ENCODE measurements around the gene TNFAIP8L3. TPM values are rescaled to one million over a fixed set of nuclear protein-coding genes. Genes with fewer than 3 reads are reported as not detected.

TNFAIP8L3 gene
- total RNA-seq, 1 experiment from 2014 or later: 4.8 TPM

DNA sequence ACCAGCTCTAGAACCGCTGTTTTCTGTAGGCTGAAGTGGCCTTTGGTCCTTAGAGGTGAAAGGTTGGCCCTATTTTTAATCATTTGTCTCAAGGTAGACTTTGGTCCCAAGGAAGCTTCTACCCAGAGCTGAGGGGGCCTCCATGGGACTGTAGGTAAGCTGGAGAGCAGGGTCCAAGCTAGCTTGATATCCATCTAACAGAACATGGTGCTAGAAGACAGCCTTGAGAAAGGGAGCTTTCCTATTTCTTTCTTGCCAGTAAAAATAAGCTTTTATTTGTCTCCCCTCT is 3.6 kb upstream of the TNFAIP8L3 start:
- DNase-seq: no peak
- H3K9me3 ChIP-seq: no peaks in the 10 kb centered on the region

DNA sequence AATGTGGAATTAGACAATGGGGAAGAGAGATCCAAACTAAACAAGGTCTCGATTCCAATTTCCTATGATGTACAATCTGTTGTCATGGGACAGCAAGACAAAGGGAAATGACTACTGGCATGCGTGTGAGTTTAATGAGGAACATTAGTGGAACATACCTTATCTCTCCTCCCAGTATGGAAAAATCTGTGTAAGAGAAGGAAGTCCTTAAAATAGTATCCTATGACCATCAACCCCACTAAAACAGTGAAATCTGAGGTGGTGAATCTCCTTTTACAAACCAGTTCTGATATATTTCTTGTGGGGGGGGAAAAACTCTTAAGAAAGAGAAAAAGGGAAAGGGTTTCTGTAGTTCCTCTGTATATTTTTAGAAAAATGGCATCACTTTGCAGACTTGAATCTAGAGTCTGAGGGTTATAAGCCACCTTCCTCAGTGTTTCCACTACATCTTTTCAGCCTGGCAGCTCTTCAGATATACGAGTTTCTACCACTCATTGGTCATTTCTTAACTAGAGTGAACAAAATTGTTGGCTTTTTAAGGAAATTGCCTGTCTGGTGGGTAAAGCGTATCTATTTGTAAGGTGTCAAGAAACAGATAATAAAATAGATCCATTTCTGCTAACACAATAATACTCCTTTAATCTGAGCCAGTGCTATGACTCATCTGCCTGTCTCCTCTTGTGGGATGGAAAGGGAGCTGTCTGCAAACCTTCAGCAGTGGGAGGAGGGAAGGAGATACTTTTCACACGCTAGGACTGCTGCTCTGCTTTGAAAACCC is 3.0 kb upstream of the TNFAIP8L3 start:
- H3K27me3 ChIP-seq: no peaks in the 10 kb centered on the region; the same call in 1 of the 2 replicates
- no peaks in the 10 kb centered on the region for H3K9me3 ChIP-seq

More for the DNA sequence above, 3.6 kb upstream of the TNFAIP8L3 start:
- Histone ChIP-seq H3K27me3 (no peaks in the 10 kb centered on the region; the same call in 1 of the 2 replicates), H3K36me3 (no peaks in the 10 kb centered on the region), H3K4me3 (no peak overlapping the region)

DNA sequence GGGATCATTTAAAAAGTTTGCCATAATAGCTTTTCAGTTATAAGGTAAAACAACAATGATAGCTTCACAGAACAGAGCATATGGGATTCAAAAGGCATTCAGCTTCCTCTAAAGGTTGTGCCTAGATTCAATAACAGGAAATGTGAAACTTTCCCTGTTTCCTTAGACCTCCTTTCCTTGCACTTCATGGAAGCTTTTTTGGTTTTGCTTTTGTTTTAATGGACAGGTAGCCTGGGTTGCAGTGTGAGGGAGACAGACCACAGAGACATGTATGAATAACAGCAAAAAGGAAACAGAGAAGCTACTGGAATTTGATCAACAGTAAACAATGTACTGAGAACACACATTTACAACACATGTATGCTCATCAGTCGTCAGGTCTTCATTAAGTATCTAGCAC is 2.3 kb upstream of the TNFAIP8L3 start:
- H3K4me3 ChIP-seq: no peak overlapping the region
- DNase-seq: no peak
- peaks cover 2% of the 10 kb centered on the region; the same call in 1 of the 2 replicates for H3K27me3 ChIP-seq
- H3K36me3 ChIP-seq: no peaks in the 10 kb centered on the region
- no peaks in the 10 kb centered on the region for H3K9me3 ChIP-seq

More for the DNA sequence above, 3.0 kb upstream of the TNFAIP8L3 start:
- Histone ChIP-seq H3K36me3 (no peaks in the 10 kb centered on the region), H3K4me3 (no peak overlapping the region)
- peak; percentile 52 for DNase-seq

DNA sequence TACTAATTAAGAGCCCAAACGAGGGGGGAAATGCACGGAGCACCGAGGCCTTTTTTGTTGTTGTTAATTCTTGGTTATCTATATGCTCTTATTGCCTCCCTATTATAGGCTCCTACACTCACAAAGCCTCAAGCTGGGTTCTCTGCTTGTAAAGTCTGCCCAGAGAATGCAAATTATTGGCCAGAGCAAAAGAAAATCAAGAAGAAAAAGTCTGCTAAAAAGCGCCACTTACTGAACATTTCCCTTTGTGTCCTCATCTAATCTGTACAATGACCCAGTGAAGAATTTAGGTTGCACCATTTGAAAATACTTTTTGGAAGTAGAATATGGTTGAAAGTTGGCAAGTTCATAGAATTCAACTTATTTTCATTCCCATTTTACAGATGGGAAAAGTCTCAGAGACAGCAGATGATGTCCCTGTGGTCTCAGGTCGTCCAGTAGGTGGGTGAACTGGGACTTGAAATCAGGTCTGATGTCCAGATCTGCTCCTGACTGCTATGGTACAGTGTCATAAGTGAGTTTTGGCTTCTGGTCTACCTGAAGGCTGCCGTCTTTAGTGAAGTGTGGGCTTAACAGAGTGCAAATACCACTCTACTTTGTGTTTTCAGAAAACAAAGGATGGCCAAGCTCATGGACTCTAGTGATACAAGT is 1.1 kb upstream of the TNFAIP8L3 start:
- H3K9me3 ChIP-seq: no peaks in the 10 kb centered on the region
- no peaks in the 10 kb centered on the region for H3K36me3 ChIP-seq
- H3K27me3 ChIP-seq: peaks cover 2% of the 10 kb centered on the region; the same call in 1 of the 2 replicates
- H3K4me3 ChIP-seq: no peak overlapping the region
- DNase-seq: no peak

DNA sequence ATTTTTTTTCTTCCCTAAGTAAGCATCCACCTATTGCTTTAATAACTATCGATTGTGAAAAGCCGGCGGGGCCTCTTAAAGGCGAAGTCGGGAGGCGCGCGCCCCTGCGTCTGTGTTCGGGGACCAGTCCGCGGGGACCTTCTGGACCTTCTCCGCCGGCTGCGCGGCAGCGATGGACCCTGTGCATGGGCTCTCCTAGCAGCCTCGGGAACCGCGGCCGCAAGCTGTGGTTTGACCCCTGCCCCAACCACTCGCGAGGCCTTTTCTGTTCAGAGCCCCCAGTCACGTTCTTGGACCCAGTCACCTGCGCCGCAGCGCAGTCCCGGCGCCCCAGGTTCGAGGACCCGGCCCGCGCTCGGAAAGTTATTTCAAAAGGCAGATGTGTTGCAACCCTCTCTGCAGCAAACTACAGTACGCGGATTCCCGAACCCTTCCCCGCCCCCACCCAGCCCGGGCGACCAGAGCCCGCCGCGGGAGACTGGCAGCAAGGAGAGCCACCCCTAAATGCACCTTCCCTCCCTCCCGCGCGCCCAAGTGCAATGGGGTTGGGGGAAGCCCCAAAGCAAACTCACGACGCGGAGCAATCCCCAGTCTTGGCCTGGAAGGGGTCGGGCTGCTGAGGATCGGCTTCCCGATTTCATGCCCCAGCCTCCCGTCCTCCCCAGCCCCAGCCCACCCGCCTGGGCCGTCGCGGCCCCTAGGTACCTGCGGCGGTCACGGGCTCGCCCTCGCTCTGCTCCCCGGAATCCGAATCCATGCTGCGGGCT is 684 bp downstream of the TNFAIP8L3 start:
- Histone ChIP-seq H3K27me3 (peaks cover 2% of the 10 kb centered on the region; the same call in 1 of the 2 replicates), H3K9me3 (no peaks in the 10 kb centered on the region), H3K4me3 (peak overlapping the region; percentile 55), H3K36me3 (no peaks in the 10 kb centered on the region)
- peak; percentile 9 for DNase-seq

DNA sequence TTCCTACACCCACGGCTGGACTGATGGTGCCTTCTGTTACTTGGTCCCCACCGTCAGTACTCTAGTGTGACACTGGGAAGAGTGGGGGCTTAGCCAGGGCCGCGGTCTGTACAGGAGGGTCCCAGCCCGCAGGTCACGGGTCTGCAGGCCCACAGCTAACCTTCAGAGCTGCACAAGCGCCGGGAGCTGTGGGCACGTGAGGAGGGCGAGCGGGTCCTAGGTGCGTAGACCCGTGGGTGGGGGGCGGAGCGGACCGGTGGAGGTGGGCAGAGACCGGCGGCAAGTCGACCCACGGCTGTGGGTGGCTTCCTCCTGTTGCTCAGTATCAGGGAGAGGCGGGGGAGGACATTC is 1.2 kb downstream of the TNFAIP8L3 start:
- Histone ChIP-seq H3K27me3 (peaks cover 2% of the 10 kb centered on the region; the same call in 1 of the 2 replicates), H3K9me3 (no peaks in the 10 kb centered on the region), H3K4me3 (no peak overlapping the region; the same call in 1 of the 2 replicates), H3K36me3 (no peaks in the 10 kb centered on the region)
- no peak for DNase-seq

DNA sequence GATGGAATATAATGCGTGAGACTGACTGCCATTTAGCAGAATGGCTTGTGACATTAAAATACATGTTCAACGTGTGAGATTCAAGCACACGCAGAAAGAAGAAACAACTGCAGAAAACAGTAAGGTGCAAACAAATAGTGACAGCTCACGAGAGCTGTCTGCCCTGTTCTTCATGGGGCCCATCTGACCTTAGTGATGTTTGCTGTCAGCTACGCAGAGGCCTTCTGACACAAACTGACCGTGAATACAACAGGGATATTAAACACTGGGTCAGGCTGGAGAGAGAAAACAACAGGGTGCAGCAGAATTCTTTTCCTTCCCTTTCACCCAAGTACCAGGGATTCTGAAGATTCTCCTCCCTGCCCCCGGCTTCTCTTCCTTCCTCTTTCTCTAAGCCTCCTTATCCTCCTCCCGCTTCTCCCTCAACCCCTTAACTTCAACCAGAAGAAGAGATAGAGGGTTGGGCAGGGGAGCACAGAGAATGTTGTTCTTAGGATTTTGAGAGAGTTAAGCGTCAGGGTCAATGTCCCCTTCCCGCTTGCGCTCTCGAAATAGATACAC is 2.1 kb downstream of the TNFAIP8L3 start:
- no peaks in the 10 kb centered on the region for H3K9me3 ChIP-seq
- no peak overlapping the region for H3K4me3 ChIP-seq
- no peaks in the 10 kb centered on the region for H3K36me3 ChIP-seq
- H3K27me3 ChIP-seq: peaks cover 2% of the 10 kb centered on the region; the same call in 1 of the 2 replicates
- DNase-seq: no peak

DNA sequence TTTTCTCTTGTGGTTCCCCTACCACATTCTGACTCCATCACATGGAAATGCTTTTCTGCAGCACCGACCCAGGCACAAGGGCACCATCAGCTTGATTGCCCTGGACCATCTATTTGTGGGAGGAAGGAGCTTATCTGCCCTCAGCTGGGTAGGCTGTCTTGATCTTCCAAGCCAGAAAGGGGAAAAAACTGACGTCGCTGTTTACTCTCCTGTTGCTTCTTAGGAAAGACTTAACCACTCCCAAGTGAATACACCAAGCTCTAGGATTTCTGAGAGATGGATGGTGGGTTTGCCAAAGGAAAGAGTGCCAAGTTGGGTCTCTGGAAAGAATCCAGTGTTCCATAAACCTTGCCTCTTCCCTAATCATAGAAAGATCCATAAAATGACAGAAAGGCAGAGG is 4.0 kb downstream of the TNFAIP8L3 start:
- peaks cover 2% of the 10 kb centered on the region; the same call in 1 of the 2 replicates for H3K27me3 ChIP-seq
- no peak for DNase-seq
- H3K4me3 ChIP-seq: no peak overlapping the region
- H3K9me3 ChIP-seq: no peaks in the 10 kb centered on the region
- no peaks in the 10 kb centered on the region for H3K36me3 ChIP-seq

DNA sequence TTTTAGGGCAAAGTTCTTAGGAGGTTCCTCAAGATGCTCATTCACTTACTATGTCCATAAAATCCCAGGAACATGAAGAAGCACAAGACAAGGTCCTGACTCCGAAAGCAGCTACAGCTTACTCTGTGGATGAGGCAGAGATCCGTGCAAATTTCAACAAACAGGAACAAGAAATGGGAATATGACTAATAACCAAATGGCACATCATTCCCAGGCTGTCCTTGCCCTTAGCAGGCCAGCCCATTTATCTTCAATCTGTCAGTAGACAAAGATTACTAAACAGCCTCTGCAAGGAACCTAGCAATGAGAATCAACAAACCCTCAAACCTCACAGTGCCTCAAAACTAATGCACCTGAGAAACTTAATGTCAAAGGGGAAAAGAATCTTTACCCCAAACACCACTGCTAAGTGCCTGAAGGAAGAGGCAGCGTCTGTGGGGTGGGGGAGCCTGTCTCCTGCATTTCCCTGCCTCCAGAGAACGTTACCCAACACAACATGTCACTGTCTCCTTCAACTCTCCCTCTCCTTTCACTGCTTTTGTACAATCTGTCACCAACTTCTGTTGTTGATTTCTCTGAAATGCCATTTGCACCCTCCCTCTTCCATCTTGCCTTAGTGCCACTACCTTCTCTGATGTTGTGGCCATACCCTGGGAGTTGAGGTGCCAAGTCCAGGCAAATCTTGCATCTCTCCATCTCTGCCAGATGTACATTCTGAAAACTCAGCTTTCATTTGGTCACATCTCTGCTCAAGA is 4.8 kb downstream of the TNFAIP8L3 start:
- Histone ChIP-seq H3K9me3 (no peaks in the 10 kb centered on the region), H3K27me3 (peaks cover 2% of the 10 kb centered on the region; the same call in 1 of the 2 replicates), H3K4me3 (no peak overlapping the region), H3K36me3 (no peaks in the 10 kb centered on the region)
- DNase-seq: no peak

DNA sequence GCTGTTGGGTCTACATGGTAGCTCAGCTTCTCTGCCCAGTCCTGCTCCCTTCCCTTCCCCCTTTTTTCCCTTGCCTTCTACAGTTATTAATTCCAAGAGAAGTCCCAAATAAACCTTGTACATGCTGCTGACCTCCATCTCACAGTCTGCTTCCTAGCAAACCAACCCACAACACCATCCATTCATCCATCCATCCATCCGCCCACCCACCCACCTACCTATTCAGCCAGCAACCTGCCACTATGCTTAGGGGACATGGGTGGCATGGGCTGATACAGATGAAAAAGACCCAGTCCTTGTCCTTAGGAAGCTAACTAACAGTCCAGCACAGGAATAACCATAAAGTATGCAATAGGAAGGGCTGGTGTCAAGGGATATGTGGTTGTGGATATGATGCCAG is 5.7 kb downstream of the TNFAIP8L3 start:
- Histone ChIP-seq H3K36me3 (no peaks in the 10 kb centered on the region), H3K4me3 (no peak overlapping the region), H3K27me3 (peaks cover 2% of the 10 kb centered on the region; the same call in 1 of the 2 replicates), H3K9me3 (no peaks in the 10 kb centered on the region)
- DNase-seq: no peak

DNA sequence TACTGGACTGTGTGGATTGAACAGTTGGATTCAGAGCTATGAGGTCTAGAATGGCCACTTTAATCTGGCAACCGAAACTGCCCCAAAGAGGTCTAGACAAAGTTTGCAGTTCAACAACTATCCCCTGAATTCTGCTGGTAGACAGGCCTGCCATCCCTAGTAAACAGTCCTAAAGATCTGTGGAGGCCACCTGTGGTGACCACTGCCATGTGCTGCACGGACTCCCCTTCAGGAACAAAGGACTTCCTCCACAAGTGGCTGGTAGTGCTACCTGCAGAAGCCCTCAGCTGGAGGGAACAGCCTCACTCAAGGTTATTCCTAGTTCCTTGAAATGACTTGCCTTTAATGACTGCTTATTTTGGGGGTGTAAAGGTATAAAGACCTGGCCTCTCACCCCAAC is 6.1 kb downstream of the TNFAIP8L3 start:
- no peaks in the 10 kb centered on the region for H3K9me3 ChIP-seq
- H3K4me3 ChIP-seq: no peak overlapping the region
- H3K27me3 ChIP-seq: peaks cover 2% of the 10 kb centered on the region; the same call in 1 of the 2 replicates
- no peaks in the 10 kb centered on the region for H3K36me3 ChIP-seq
- DNase-seq: no peak

DNA sequence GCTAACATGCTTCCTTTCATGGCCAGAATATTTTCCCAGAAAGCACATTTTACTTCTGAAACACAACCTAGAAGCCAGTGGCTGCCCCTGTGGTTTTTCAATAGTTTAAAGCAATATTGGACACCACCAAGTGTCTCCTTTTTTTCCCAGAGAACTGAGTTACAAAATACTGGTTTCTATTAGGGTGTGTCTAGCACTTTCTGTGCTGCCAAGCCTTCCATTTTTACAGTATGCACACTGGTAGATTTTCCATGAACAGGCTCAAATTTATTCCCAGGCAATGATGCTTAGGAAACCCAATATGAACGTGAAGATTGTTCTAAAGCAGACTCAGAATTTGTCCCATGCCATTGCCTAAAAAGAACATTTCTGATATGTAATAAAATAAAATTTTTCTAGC is 7.2 kb downstream of the TNFAIP8L3 start:
- no peak overlapping the region for H3K4me3 ChIP-seq
- H3K36me3 ChIP-seq: no peaks in the 10 kb centered on the region
- 0 out of 2 replicates have a peak, but pooled peaks cover 2% of the 10 kb centered on the region for H3K27me3 ChIP-seq
- no peaks in the 10 kb centered on the region for H3K9me3 ChIP-seq
- DNase-seq: no peak

DNA sequence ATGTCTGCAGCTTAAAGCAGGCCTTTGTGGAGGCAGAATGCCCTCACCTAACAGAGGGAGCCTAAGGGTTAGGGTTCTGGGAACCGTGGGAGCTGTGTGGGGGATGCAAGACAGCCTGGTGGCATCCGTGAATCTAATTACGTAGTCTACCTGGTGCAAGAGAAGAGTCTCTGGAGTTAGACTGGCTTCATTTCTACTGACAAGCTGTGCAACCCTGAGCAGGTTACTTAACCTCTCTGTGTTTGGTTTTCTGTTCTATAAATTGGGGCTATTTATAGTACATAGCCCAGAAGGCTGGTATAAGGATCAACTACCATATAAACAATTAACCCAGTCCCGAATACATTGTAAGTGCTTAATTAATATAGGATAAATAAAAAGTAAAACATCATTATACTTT is 8.3 kb downstream of the TNFAIP8L3 start:
- H3K9me3 ChIP-seq: no peaks in the 10 kb centered on the region
- no peak overlapping the region for H3K4me3 ChIP-seq
- H3K36me3 ChIP-seq: no peaks in the 10 kb centered on the region
- no peaks in the 10 kb centered on the region for H3K27me3 ChIP-seq
- DNase-seq: no peak

DNA sequence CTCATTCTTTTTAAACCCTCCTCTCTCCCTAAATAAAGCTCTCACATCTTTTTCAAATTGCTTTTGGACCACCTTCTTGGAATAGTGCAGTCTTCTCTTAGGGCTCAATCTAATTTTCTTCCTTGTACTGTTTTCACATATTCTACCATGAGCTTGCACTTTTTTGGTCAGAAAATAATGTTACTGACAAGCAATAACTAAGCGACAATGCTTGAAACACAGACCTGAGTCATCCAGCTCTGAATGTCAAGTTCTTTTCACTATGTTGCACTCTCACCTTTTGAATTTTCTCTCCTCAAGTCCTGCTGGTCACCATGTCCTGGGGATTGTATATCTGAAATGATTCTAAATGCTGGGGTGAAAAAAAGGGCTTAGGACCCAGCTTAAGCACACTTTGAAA is 8.9 kb downstream of the TNFAIP8L3 start:
- Histone ChIP-seq H3K27me3 (no peaks in the 10 kb centered on the region), H3K9me3 (no peaks in the 10 kb centered on the region), H3K4me3 (no peak overlapping the region), H3K36me3 (no peaks in the 10 kb centered on the region)
- DNase-seq: no peak

DNA sequence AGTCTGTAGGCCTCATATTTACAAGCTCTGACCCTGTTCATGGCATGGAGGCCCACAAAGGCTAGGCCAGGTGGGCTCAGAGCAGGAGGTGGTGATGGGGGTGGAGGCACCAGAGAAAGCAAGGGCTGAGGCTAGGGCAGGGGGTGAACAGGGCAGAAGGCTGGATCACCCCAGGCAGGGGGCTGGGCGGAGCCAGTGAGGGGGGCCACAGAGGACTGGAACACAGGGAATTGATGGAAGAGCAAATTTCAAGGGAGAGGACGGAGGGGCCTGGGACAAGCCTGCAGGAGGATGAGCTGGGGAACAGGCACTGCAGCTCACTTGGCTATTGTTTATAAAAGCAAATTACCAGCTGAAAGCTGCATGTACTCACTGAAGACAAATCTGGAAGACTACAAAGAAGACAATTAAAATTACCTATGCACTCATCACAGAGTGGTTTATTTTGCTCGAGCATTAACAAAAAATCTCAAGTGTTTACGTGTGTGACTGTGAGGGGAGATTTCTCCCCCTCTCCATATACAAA is 11.0 kb downstream of the TNFAIP8L3 start:
- Histone ChIP-seq H3K27me3 (no peaks in the 10 kb centered on the region), H3K36me3 (no peaks in the 10 kb centered on the region), H3K4me3 (no peak overlapping the region), H3K9me3 (no peaks in the 10 kb centered on the region)
- DNase-seq: no peak

DNA sequence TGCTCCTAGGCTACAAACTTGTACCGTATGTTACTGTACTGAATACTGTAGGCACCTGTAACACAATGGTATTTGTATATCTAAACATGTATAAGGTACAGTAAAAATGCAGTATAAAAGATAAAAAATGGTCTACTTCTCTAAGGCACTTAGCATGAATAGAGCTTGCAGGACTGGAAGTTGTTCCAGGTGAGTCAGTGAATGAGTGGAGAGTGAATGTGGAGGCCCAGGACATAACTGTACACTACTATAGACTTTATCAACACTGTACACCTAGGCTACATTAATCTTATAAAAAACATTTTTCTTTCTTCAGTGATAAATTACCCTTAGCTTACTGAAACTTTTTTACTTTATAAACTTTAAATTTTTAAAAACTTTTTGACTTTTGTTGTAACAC is 12.5 kb downstream of the TNFAIP8L3 start:
- DNase-seq: no peak
- H3K27me3 ChIP-seq: no peaks in the 10 kb centered on the region
- H3K36me3 ChIP-seq: no peaks in the 10 kb centered on the region
- no peak overlapping the region for H3K4me3 ChIP-seq
- no peaks in the 10 kb centered on the region for H3K9me3 ChIP-seq

Data from MG63 (cell line).